WTC11 (cell line): ENCODE results near the gene MMP21. TPM values are rescaled to one million over a fixed set of nuclear protein-coding genes. Genes with fewer than 3 reads are reported as not detected.

Experiments used
- ATF2 ChIP-seq: sonication (generic); formaldehyde crosslinking; IDR thresholded peaks from 2 replicates; pipeline ENCODE4 v1.8.1; 2022; ENCODE audit warnings: low read depth, missing genetic modification reagents, borderline replicate concordance
- CBFB ChIP-seq: sonication (generic); formaldehyde crosslinking; IDR thresholded peaks from 2 replicates; pipeline ENCODE4 v1.8.1; 2022; ENCODE audit warnings: mild to moderate bottlenecking, low read depth, missing genetic modification reagents
- FOXK1 ChIP-seq: sonication (generic); formaldehyde crosslinking; IDR thresholded peaks from 2 replicates; pipeline ENCODE4 v1.8.0; 2022; ENCODE audit warnings: mild to moderate bottlenecking, moderate library complexity, missing genetic modification reagents
- FOXP4 ChIP-seq: sonication (generic); formaldehyde crosslinking; IDR thresholded peaks from 2 replicates; pipeline ENCODE4 v1.8.0; 2022; ENCODE audit warnings: mild to moderate bottlenecking, missing genetic modification reagents
- HMGXB4 ChIP-seq: sonication (generic); formaldehyde crosslinking; IDR thresholded peaks from 2 replicates; pipeline ENCODE4 v1.8.1; 2023; ENCODE audit warnings: mild to moderate bottlenecking, moderate library complexity, missing genetic modification reagents
- JUN ChIP-seq: sonication (generic); formaldehyde crosslinking; IDR thresholded peaks from 2 replicates; pipeline ENCODE4 v1.8.0; 2023; ENCODE audit warnings: mild to moderate bottlenecking, missing genetic modification reagents
- MAX ChIP-seq: sonication (generic); formaldehyde crosslinking; IDR thresholded peaks from 2 replicates; pipeline ENCODE4 v1.8.0; 2022; ENCODE audit warnings: mild to moderate bottlenecking, missing genetic modification reagents
- MYBL2 ChIP-seq: sonication (generic); formaldehyde crosslinking; IDR thresholded peaks from 2 replicates; pipeline ENCODE4 v1.8.1; 2023; ENCODE audit warnings: mild to moderate bottlenecking, moderate library complexity, missing genetic modification reagents
- SMAD4 ChIP-seq: sonication (generic); formaldehyde crosslinking; IDR thresholded peaks from 2 replicates; pipeline ENCODE4 v1.8.0; 2022; ENCODE audit warnings: mild to moderate bottlenecking, missing genetic modification reagents
- SOX15 ChIP-seq: fragments of 250-450 bp; sonication (Bioruptor Pico); IDR thresholded peaks from 2 replicates; pipeline ENCODE4 v1.9.0; 2021; ENCODE audit warnings: mild to moderate bottlenecking
- TCF7 ChIP-seq: sonication (generic); formaldehyde crosslinking; IDR thresholded peaks from 2 replicates; pipeline ENCODE4 v1.8.0; 2022; ENCODE audit warnings: mild to moderate bottlenecking, low read depth, missing genetic modification reagents, moderate library complexity
- USF2 ChIP-seq: sonication (generic); formaldehyde crosslinking; IDR thresholded peaks from 2 replicates; pipeline ENCODE4 v1.8.1; 2023; ENCODE audit warnings: mild to moderate bottlenecking, missing genetic modification reagents, moderate library complexity
- ZBTB21 ChIP-seq: sonication (generic); formaldehyde crosslinking; IDR thresholded peaks from 2 replicates; pipeline ENCODE4 v1.8.1; 2023; ENCODE audit warnings: mild to moderate bottlenecking, missing genetic modification reagents, borderline replicate concordance
- ZBTB43 ChIP-seq: sonication (generic); formaldehyde crosslinking; IDR thresholded peaks from 2 replicates; pipeline ENCODE4 v1.8.1; 2023; ENCODE audit warnings: mild to moderate bottlenecking, missing genetic modification reagents
- ZNF232 ChIP-seq: sonication (generic); formaldehyde crosslinking; IDR thresholded peaks from 2 replicates; pipeline ENCODE4 v1.8.0; 2022; ENCODE audit warnings: mild to moderate bottlenecking, missing genetic modification reagents
- ZNF512 ChIP-seq: sonication (generic); formaldehyde crosslinking; IDR thresholded peaks from 2 replicates; pipeline ENCODE4 v1.8.1; 2022; ENCODE audit warnings: missing genetic modification reagents, borderline replicate concordance
- microRNA-seq: library from miRNA; unstranded; fragments of <30 nt; microRNA quantifications from one replicate; pipeline ENCODE4 v1.2.0, GENCODE V29; 2022; ENCODE audit warnings: borderline number of aligned reads
- total RNA-seq: library from RNA; stranded (reverse); gene quantifications from 3 replicates; pipeline ENCODE4 v1.2.3, GENCODE V29; 2021

The MMP21 gene
- total RNA-seq, 1 experiment from 2014 or later = not detected

GRCh38 chr10:125719173-125720001 is 56.2 kb downstream of the MMP21 start, which contains the start of gene EDRF1 (continued):
- TF ChIP-seq MAX (CRISPR knock-in tag) (peak; percentile 96), USF2 (CRISPR knock-in tag) (0 out of 2 replicates have a peak, but pooled peaks have one; percentile 34), JUN (CRISPR knock-in tag) (peak; percentile 72; the same call in 1 of the 2 replicates), CBFB (no peak), HMGXB4 (CRISPR knock-in tag) (0 out of 2 replicates have a peak, but pooled peaks have one; percentile 56), ZBTB43 (CRISPR knock-in tag) (peak; percentile 88; the same call in 1 of the 2 replicates), SOX15 (CRISPR knock-in tag) (no peak), ATF2 (CRISPR knock-in tag) (peak; percentile 32; the same call in 1 of the 2 replicates), ZNF232 (CRISPR knock-in tag) (0 out of 2 replicates have a peak, but pooled peaks have one; percentile 62), MYBL2 (CRISPR knock-in tag) (no peak; the same call in none of the 2 replicates), FOXP4 (peak; percentile 42; the same call in 1 of the 2 replicates), SMAD4 (peak; percentile 69), ZBTB21 (CRISPR knock-in tag) (0 out of 2 replicates have a peak, but pooled peaks have one; percentile 13), ZNF512 (CRISPR knock-in tag) (no peak), TCF7 (CRISPR knock-in tag) (0 out of 2 replicates have a peak, but pooled peaks have one; percentile 21), FOXK1 (peak; percentile 86)

Small RNA genes within 50 kb of the gene (microRNA-seq; reads per million reads assigned to microRNA genes)
- gene MIR4484 = 1.0 reads per million

Other genes starting within 250 kb of the MMP21 start
- gene TEX36, start 92.7 kb downstream of the MMP21 start, total RNA-seq = not detected in 3 replicates
- 27.5 to 32.9 TPM (median 29.2 TPM) in 3 replicates for gene EDRF1, start 56.1 kb downstream of the MMP21 start, total RNA-seq
- gene UROS, start 47.4 kb upstream of the MMP21 start, total RNA-seq = 46.9 to 49.7 TPM (median 48.7 TPM) in 3 replicates
- 95.3 to 102 TPM (median 96.4 TPM) in 3 replicates for gene BCCIP, start 47.7 kb upstream of the MMP21 start, total RNA-seq
- 22.7 to 28.0 TPM (median 25.6 TPM) in 3 replicates for gene DHX32, start 105.5 kb upstream of the MMP21 start, total RNA-seq
- gene FANK1, start 120.7 kb upstream of the MMP21 start, total RNA-seq = 1.8 to 3.4 TPM (median 2.8 TPM) in 3 replicates